Stimulated activated CD8-positive, alpha-beta memory T cell treated with anti-CD3 and anti-CD28 coated beads, Interleukin-12 subunit alpha, Interleukin-12 subunit beta, amount 100 ng/mL, for 1 hour (primary cell): ENCODE data around the gene IL17RD.
"Not testable (repeated sequence)": the region's sequence is repeated elsewhere in the genome, so short reads cannot be mapped to it uniquely, and the experiment has no call there.

Source experiments
- DNase-seq: peaks from one replicate; pipeline ENCODE4 v3.0.0-alpha.2; 2020; ENCODE audit warnings: low read depth

IL17RD gene

GRCh38 chr3:57093489-57093888 is 71.7 kb downstream of the IL17RD start:
- DNase-seq = no peak

- no peak for DNase-seq
These were observed 73.5 kb downstream of the IL17RD start for GRCh38 chr3:57091521-57092273.

GRCh38 chr3:57089043-57089442 is 76.1 kb downstream of the IL17RD start:
- no peak for DNase-seq

GRCh38 chr3:57088503-57088902 is 76.7 kb downstream of the IL17RD start:
- no peak for DNase-seq

GRCh38 chr3:57087361-57088092 is 77.6 kb downstream of the IL17RD start:
- DNase-seq = no peak

GRCh38 chr3:57086201-57086600 is 79.0 kb downstream of the IL17RD start:
- no peak for DNase-seq

- DNase-seq = no peak
These were observed 79.9 kb downstream of the IL17RD start for GRCh38 chr3:57085211-57085610.

GRCh38 chr3:57083266-57083995 is 81.7 kb downstream of the IL17RD start:
- DNase-seq = not testable (repeated sequence)

- no peak for DNase-seq
These were observed 82.7 kb downstream of the IL17RD start for GRCh38 chr3:57082481-57082880.

- DNase-seq = no peak
These were observed 84.0 kb downstream of the IL17RD start for GRCh38 chr3:57081173-57081572.

- no peak for DNase-seq
These were observed 85.0 kb downstream of the IL17RD start for GRCh38 chr3:57080171-57080570.

- no peak for DNase-seq
These were observed 85.7 kb downstream of the IL17RD start for GRCh38 chr3:57079474-57079831.

GRCh38 chr3:57078635-57079473 is 86.3 kb downstream of the IL17RD start:
- no peak for DNase-seq

GRCh38 chr3:57078344-57078634 is 86.9 kb downstream of the IL17RD start:
- DNase-seq = no peak

- DNase-seq = no peak
These were observed 87.4 kb downstream of the IL17RD start for GRCh38 chr3:57077630-57078343.

- DNase-seq = no peak
These were observed 88.7 kb downstream of the IL17RD start for GRCh38 chr3:57076422-57076951.

- DNase-seq = no peak
These were observed 91.0 kb downstream of the IL17RD start for GRCh38 chr3:57074135-57074534.

GRCh38 chr3:57073628-57074027 is 91.5 kb downstream of the IL17RD start:
- no peak for DNase-seq

GRCh38 chr3:57069503-57069902 is 95.7 kb downstream of the IL17RD start:
- DNase-seq = no peak

- no peak for DNase-seq
These were observed 96.6 kb downstream of the IL17RD start for GRCh38 chr3:57068437-57069089.

GRCh38 chr3:57066471-57066870 is 98.7 kb downstream of the IL17RD start:
- no peak for DNase-seq
